Esophagus (tissue), 2 donors: ENCODE results near the gene MAP3K2. TPM values are rescaled to one million over a fixed set of nuclear protein-coding genes. Genes with fewer than 3 reads are reported as not detected.

ENCODE experiments used
- H3K27ac ChIP-seq, 2 donors: one replicate each; pipeline ENCODE4 v1.5.1; 2013; ENCODE audit warnings: low read depth in 2 of 2, mild to moderate bottlenecking in 2 of 2, inconsistent platforms in 1 of 2, low read length in 1 of 2, moderate library complexity in 1 of 2
- H3K27me3 ChIP-seq, 2 donors: one replicate each; pipeline ENCODE4 v1.6.1; 2013; ENCODE audit warnings: low read length in 2 of 2, control low read depth in 1 of 2, mild to moderate bottlenecking in 1 of 2; ENCODE audit not compliant: insufficient read depth in 2 of 2, control insufficient read depth in 1 of 2
- H3K36me3 ChIP-seq, 2 donors: one replicate each; pipeline ENCODE4 v1.6.1; 2013; ENCODE audit warnings: low read length in 1 of 2; ENCODE audit not compliant: control insufficient read depth in 2 of 2, insufficient read depth in 2 of 2
- H3K4me1 ChIP-seq, 2 donors: one replicate each; pipeline ENCODE4 v1.6.1; 2013; ENCODE audit warnings: low read length in 1 of 2; ENCODE audit not compliant: control insufficient read depth in 2 of 2, insufficient read depth in 2 of 2
- H3K4me3 ChIP-seq, 2 donors: one replicate each; pipeline ENCODE4 v1.5.1; 2013; ENCODE audit warnings: low read length in 2 of 2, mild to moderate bottlenecking in 2 of 2, low read depth in 1 of 2, moderate library complexity in 1 of 2
- H3K9me3 ChIP-seq, 2 donors: one replicate each; pipeline ENCODE4 v1.6.1; 2013; ENCODE audit warnings: mild to moderate bottlenecking in 2 of 2, low read depth in 1 of 2, low read length in 1 of 2, moderate library complexity in 1 of 2; ENCODE audit not compliant: control insufficient read depth in 2 of 2, insufficient read depth in 1 of 2
- WGBS, 2 donors: extraction: QIAGEN DNeasy Blood & Tissue Kit; methylation state at CpG; one replicate each; pipeline ENCODE4 v1.1.7; 2013; 5-methylcytosine and 5-hydroxymethylcytosine counted together
- polyA plus RNA-seq, 2 donors: library from polyadenylated mRNA; stranded (reverse); fragments of 200-250 nt; gene quantifications; one replicate each; pipeline ENCODE4 v1.2.3, GENCODE V29; 2013
- donor health status: healthy with polysubstance abuse.
- donor health status: Bipolar disorder and iron deficiency.

Gene MAP3K2
- polyA plus RNA-seq, 2 donors, result 3.5 TPM

- Histone ChIP-seq H3K27ac (peak within 1 kb of the TSS; percentile 74 to 75), H3K4me1 (peaks cover 3 to 7% of the 10 kb centered on the region in 2 donors), H3K27me3 (no peaks in the 10 kb centered on the region), H3K4me3 (peak within 1 kb of the TSS; percentile 90 to 98), H3K9me3 (no peaks in the 10 kb centered on the region), H3K36me3 (peaks cover 19 to 26% of the 10 kb centered on the region in 2 donors)
- 0% methylated on average over 39 to 55 of the region's 55 CpGs for WGBS, 2 donors
Observed at GRCh38 chr2:127293748-127294562, 93.8 kb downstream of the MAP3K2 start, which contains the start of gene ERCC3. Gene ERCC3 (minus strand): TSS chr2:127294144. CDS start chr2:127294081, 63 bp downstream.

DNA sequence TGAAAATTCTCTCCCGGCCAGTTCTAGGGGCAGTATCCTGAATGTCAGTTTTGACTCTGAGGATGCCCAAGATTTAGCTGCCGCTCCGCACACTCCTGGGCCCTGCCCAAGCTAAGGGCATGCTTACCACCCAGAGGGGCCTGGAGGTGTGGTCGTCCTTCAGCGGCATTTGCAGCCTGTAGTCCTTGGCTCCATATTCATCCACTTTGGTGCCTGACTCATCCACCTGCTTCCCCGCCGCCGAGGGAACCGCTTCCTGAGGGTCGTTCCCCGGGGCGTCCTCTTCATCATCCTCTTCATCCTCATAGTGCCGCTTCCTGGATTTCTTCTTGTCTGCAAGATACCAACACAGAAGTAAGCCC lies 94.4 kb downstream of the MAP3K2 start:
- H3K4me1 ChIP-seq, result peaks cover 3 to 7% of the 10 kb centered on the region in 2 donors
- 12 to 17% methylated on average over 13 of the region's 13 CpGs for WGBS, 2 donors
- no peaks in the 10 kb centered on the region for H3K9me3 ChIP-seq
- H3K27ac ChIP-seq, result peak overlapping the region; percentile 74 to 75
- peaks cover 20 to 28% of the 10 kb centered on the region in 2 donors for H3K36me3 ChIP-seq
- H3K27me3 ChIP-seq, result no peaks in the 10 kb centered on the region
- peak overlapping the region; percentile 90 to 98 for H3K4me3 ChIP-seq

DNA sequence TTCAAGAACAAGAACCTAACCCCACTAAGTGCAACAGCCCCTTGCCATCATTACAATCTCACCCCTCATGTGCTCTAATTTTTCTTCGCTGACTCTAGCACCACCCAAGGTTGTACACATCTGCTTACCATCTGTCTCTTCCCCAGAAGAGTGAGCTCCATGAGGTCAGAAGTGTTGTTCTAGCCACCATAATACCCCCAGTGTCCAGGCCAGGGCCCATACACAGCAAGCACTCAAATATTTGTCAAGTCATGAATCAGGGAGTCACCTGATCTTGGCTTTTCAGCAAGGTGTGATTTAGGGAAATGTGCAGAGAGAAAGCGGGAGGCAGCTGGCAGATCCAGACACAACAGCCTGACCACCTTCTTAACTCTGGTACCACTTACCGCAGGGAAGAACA lies 99.5 kb downstream of the MAP3K2 start:
- WGBS, 2 donors, result 90 to 97% methylated on average over 3 of the region's 3 CpGs

DNA sequence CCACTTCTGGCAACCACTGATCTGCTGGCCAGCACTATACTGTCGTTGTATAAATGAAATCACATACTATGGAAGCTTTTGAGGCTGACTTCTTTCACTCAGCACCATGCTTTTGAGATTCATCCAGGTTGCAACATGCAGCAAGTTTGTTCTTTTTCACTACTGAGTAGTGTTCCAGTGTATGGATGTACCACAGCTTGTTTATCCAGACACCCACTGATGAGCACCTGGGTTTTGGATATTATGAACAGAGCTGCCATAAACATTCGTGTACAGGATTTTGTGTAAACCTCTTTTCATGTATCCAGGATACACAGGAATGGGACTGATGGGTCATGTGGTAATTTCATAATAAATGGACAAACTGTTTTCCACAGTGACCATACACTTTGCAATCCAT lies 104.5 kb downstream of the MAP3K2 start:
- Histone ChIP-seq H3K4me3 (no peak overlapping the region), H3K27me3 (no peaks in the 10 kb centered on the region), H3K36me3 (peaks cover 12 to 37% of the 10 kb centered on the region in 2 donors), H3K27ac (no peak overlapping the region), H3K9me3 (peaks cover 0 to 7% of the 10 kb centered on the region in 2 donors), H3K4me1 (no peaks in the 10 kb centered on the region)
- WGBS, 2 donors, result 96 to 98% methylated on average over 2 of the region's 2 CpGs

More for the DNA sequence above, 99.5 kb downstream of the MAP3K2 start:
- peaks cover 2 to 6% of the 10 kb centered on the region in 2 donors for H3K4me1 ChIP-seq
- no peaks in the 10 kb centered on the region for H3K27me3 ChIP-seq
- peaks cover 0 to 7% of the 10 kb centered on the region in 2 donors for H3K9me3 ChIP-seq
- peaks cover 28 to 50% of the 10 kb centered on the region in 2 donors for H3K36me3 ChIP-seq
- H3K27ac ChIP-seq, result no peak overlapping the region
- H3K4me3 ChIP-seq, result no peak overlapping the region

DNA sequence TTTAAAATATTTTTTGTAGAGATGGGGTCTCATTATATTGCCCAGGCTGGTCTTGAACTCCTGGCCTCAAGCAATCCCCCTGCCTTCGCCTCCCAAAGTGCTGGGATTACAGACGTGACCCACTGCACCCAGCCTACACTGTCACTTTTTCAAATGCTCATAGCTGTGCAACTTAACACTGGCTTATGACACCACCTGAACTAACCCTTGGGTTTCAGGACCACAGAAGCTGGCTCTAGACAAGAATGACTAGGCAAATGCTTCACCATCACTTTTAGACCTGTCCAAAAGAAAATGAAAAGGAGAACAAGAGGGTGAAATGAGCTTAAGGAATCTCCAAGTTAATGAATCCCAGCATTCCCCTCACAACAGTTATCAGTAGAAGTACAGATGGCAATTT lies 107.1 kb downstream of the MAP3K2 start:
- H3K9me3 ChIP-seq, result peaks cover 0 to 4% of the 10 kb centered on the region in 2 donors
- H3K36me3 ChIP-seq, result peaks cover 13 to 32% of the 10 kb centered on the region in 2 donors
- H3K27me3 ChIP-seq, result no peaks in the 10 kb centered on the region
- 91 to 92% methylated on average over 2 of the region's 2 CpGs for WGBS, 2 donors
- H3K27ac ChIP-seq, result no peak overlapping the region
- no peaks in the 10 kb centered on the region for H3K4me1 ChIP-seq
- H3K4me3 ChIP-seq, result no peak overlapping the region

DNA sequence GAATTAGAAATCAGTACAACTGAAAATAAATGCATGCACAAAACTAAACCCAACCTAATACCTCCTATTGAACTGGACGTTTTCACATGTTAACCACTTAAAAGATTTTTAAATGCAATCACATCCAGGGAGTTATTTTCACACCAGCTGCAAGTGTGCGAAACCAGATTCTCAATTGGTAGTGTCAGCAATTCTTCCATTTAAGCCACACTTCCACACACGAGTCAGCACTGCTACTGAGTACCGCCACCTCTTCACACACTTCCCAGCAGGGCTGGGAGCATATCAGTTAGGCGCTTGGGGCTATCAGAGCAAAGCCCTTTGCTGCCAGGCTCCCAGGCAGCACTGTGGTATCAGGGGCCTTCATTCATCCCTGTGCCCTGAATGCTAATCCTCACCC lies 108.0 kb downstream of the MAP3K2 start:
- H3K36me3 ChIP-seq, result peaks cover 17 to 34% of the 10 kb centered on the region in 2 donors
- WGBS, 2 donors, result 83 to 85% methylated on average over 5 of the region's 5 CpGs

DNA sequence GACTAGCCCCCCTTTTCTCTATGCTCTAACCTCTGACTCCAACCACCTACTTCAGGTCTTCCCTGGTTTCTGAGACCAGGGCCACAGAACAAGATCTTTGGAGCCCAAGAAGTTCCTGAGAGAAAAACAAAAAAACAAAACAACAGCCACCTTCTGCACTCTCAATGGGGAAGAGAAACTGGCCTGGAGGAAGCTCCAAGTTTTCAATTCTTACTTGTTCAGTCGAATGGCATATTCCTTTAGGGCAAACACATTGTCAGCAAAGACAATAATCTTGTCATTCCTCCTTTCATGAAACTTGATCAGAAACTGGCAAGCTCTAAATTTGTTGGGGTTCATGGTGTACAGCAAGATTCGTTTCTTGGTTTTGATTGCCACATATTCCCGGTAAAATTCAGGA lies 108.8 kb downstream of the MAP3K2 start:
- WGBS, 2 donors, result 52 to 71% methylated on average over 3 of the region's 3 CpGs
- H3K4me3 ChIP-seq, result no peak overlapping the region
- no peaks in the 10 kb centered on the region for H3K27me3 ChIP-seq
- no peaks in the 10 kb centered on the region for H3K9me3 ChIP-seq
- peaks cover 18 to 30% of the 10 kb centered on the region in 2 donors for H3K36me3 ChIP-seq
- H3K4me1 ChIP-seq, result no peaks in the 10 kb centered on the region
- H3K27ac ChIP-seq, result no peak overlapping the region

More for the DNA sequence above, 108.0 kb downstream of the MAP3K2 start:
- Histone ChIP-seq H3K9me3 (peaks cover 0 to 4% of the 10 kb centered on the region in 2 donors), H3K27ac (no peak overlapping the region), H3K27me3 (no peaks in the 10 kb centered on the region), H3K4me1 (no peaks in the 10 kb centered on the region), H3K4me3 (no peak overlapping the region)

DNA sequence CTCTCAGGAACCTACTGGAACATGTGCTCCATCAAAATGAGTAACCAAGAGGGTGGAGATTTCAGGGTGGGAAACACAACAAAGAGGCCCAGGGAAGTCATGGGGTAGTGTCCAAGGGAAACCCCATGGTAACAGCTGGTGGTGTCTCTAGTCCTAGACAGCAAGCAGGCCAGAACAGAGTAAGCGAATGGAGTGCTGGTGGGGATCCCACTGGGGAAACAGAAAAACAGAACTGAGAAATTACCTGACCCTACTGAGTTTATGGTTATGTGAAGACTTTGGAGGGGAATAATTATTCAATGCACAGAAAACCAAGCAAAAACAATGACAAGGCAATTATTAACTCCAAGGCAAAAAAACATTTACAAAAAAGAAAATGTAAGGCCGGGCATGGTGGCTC lies 110.7 kb downstream of the MAP3K2 start:
- no peak overlapping the region for H3K27ac ChIP-seq
- H3K4me1 ChIP-seq, result no peaks in the 10 kb centered on the region
- peaks cover 23 to 24% of the 10 kb centered on the region in 2 donors for H3K36me3 ChIP-seq
- WGBS, 2 donors, result 94 to 97% methylated on average over 2 of the region's 2 CpGs
- no peak overlapping the region for H3K4me3 ChIP-seq
- H3K9me3 ChIP-seq, result no peaks in the 10 kb centered on the region
- no peaks in the 10 kb centered on the region for H3K27me3 ChIP-seq

- Histone ChIP-seq H3K4me3 (no peak overlapping the region), H3K27ac (no peak overlapping the region), H3K36me3 (peaks cover 24 to 33% of the 10 kb centered on the region in 2 donors), H3K4me1 (no peaks in the 10 kb centered on the region), H3K9me3 (no peaks in the 10 kb centered on the region), H3K27me3 (no peaks in the 10 kb centered on the region)
- 86 to 90% methylated on average over 9 of the region's 9 CpGs for WGBS, 2 donors
Observed at GRCh38 chr2:127275789-127276188, 112.0 kb downstream of the MAP3K2 start.

DNA sequence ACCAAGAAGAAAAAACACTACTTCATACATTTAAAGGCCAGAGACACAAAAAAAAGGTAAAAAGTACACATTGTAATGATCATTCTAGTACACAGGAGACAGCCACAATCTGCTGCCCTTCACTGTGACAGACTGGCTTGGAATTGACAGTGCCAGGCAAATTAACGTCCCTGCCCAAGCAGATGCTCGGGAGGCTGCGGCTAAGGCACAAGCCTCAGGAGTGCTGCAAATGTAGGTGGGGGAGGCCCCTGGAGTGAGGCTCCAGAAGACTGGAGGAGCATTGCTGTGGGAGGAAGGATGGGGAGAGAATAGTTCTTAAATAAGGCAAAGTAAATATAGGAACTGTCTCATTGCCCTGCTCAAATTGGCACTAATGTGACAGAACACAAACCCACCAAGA lies 112.4 kb downstream of the MAP3K2 start:
- Histone ChIP-seq H3K27ac (no peak overlapping the region), H3K4me1 (no peaks in the 10 kb centered on the region), H3K4me3 (no peak overlapping the region), H3K9me3 (no peaks in the 10 kb centered on the region), H3K36me3 (peaks cover 27 to 36% of the 10 kb centered on the region in 2 donors), H3K27me3 (no peaks in the 10 kb centered on the region)
- 93 to 96% methylated on average over 3 of the region's 3 CpGs for WGBS, 2 donors
